ENCODE measurements around the gene SIX1. TPM values are rescaled to one million over a fixed set of nuclear protein-coding genes. Genes with fewer than 3 reads are reported as not detected.

Gene SIX1
- total RNA-seq, 1 donor from 2014 or later: not detected

DNA sequence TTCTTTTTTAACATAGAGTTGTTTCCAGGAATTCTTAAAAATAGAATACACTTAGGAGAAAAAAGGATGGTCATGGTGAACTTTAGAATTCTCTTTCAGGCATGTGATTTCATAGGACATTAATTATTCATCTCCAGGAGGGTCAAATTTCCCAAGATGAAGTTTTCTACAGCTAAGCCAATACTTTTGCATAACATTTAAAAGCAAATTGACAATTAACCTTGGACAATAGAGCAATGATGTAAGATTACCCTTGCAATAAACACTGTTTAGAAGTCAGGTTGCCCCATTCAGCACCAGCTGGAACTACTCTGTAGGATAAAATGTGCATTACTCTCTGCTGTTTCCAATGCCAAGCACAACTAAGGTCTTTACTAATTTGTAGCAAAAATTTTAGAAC lies 49.5 kb downstream of the SIX1 start:
- Histone ChIP-seq H3K4me1 (no peaks in the 10 kb centered on the region), H3K27ac (replicated peaks) (no peak overlapping the region), H3K9me3 (replicated peaks) (no peaks in the 10 kb centered on the region), H3K4me3 (no peak overlapping the region), H3K36me3 (no peaks in the 10 kb centered on the region), H3K27me3 (ENCODE audit: low read depth) (peaks cover 21% of the 10 kb centered on the region)
- no peak for DNase-seq
- TF ChIP-seq, protein P1, sequence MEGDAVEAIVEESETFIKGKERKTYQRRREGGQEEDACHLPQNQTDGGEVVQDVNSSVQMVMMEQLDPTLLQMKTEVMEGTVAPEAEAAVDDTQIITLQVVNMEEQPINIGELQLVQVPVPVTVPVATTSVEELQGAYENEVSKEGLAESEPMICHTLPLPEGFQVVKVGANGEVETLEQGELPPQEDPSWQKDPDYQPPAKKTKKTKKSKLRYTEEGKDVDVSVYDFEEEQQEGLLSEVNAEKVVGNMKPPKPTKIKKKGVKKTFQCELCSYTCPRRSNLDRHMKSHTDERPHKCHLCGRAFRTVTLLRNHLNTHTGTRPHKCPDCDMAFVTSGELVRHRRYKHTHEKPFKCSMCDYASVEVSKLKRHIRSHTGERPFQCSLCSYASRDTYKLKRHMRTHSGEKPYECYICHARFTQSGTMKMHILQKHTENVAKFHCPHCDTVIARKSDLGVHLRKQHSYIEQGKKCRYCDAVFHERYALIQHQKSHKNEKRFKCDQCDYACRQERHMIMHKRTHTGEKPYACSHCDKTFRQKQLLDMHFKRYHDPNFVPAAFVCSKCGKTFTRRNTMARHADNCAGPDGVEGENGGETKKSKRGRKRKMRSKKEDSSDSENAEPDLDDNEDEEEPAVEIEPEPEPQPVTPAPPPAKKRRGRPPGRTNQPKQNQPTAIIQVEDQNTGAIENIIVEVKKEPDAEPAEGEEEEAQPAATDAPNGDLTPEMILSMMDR (IDR thresholded peaks at IDR 0.05; ENCODE audit: borderline replicate concordance): no peak
- intact Hi-C loops (cut with micrococcal nuclease): no loop called here

DNA sequence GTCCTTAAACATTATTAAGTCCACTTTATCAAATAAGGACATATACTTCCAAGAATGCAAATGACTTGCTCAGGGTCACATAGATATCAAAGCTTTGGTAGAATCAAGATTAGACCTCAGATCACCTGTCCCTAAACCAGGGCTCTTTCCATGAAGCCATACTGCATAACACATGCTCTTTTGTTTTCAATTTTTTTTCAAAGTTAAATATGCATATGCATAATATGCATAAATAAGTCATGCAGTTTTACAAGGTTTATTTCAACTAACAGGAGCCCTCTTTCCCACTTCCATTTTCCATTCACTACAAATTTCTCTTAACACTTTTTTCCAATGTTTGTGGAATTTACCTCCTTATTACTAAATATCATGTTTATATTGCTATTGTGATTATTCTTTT lies 53.1 kb downstream of the SIX1 start:
- no peaks in the 10 kb centered on the region for H3K36me3 ChIP-seq
- DNase-seq: no peak
- intact Hi-C loops (cut with micrococcal nuclease): no loop called here
- TF ChIP-seq, protein P1 (IDR thresholded peaks at IDR 0.05; ENCODE audit: borderline replicate concordance): no peak
- H3K27ac ChIP-seq (replicated peaks): no peak overlapping the region
- peaks cover 20% of the 10 kb centered on the region for H3K27me3 ChIP-seq (ENCODE audit: low read depth)
- no peak overlapping the region for H3K4me3 ChIP-seq
- H3K9me3 ChIP-seq (replicated peaks): no peaks in the 10 kb centered on the region
- H3K4me1 ChIP-seq: no peaks in the 10 kb centered on the region

DNA sequence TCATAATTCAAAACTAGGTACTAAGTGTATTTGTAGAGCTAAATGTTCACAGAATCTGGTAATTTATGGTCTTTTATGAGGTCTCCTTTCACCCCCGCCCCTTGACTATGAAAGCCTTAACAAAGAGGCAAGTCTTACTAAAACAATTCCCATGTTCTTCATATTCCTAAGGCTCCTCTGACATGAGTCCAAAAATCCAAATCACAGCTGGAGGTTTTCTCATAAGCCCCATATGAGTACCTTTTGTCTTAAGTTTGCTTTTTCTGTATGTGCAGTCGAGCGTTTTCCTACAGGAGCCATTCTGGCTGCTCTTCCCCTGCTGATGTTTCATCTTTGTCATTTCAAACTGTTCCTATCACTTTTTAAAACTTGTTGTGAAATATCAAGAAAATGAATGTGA lies 55.2 kb downstream of the SIX1 start:
- no peaks in the 10 kb centered on the region for H3K4me1 ChIP-seq
- intact Hi-C loops (cut with micrococcal nuclease): no loop called here
- no peak overlapping the region for H3K27ac ChIP-seq (replicated peaks)
- TF ChIP-seq, protein P1 (IDR thresholded peaks at IDR 0.05; ENCODE audit: borderline replicate concordance): no peak
- no peak overlapping the region for H3K4me3 ChIP-seq
- no peaks in the 10 kb centered on the region for H3K9me3 ChIP-seq (replicated peaks)
- H3K27me3 ChIP-seq (ENCODE audit: low read depth): peaks cover 10% of the 10 kb centered on the region
- H3K36me3 ChIP-seq: no peaks in the 10 kb centered on the region
- DNase-seq: no peak

Other genes starting within 250 kb of the SIX1 start
- not detected for gene C14orf39, start 163.4 kb downstream of the SIX1 start, total RNA-seq
- not detected for gene SIX6, start 140.3 kb downstream of the SIX1 start, total RNA-seq
- gene SIX4, start 74.9 kb upstream of the SIX1 start, total RNA-seq: 1.5 TPM
- 28.5 TPM for gene MNAT1, start 85.3 kb upstream of the SIX1 start, total RNA-seq

Measured in left ventricle myocardium inferior (tissue), 1 donor.